Body of pancreas (tissue), 2 donors: ENCODE results near the gene SLC9A1. TPM values are rescaled to one million over a fixed set of nuclear protein-coding genes. Genes with fewer than 3 reads are reported as not detected.

Experiments
- total RNA-seq, 2 donors: library from RNA; depleted of rRNA; stranded (reverse); fragments of >200 nt; gene quantifications; one replicate each; pipeline ENCODE4 v1.1.0, GENCODE V29; 2016

The SLC9A1 gene
- total RNA-seq, 2 donors from 2014 or later = 6.9 to 7.8 TPM

Other genes with a start within 250 kb of the SLC9A1 start
- gene NR0B2, start 241.2 kb downstream of the SLC9A1 start, total RNA-seq = 10 to 100 TPM; 19.8 to 34.8 TPM
- gene NUDC, start 233.4 kb downstream of the SLC9A1 start, total RNA-seq = 10 to 100 TPM; 31.3 to 33.2 TPM
- 10 to 100 TPM; 13.8 to 18.7 TPM for gene KDF1, start 194.7 kb downstream of the SLC9A1 start, total RNA-seq
- gene TRNP1, start 161.4 kb downstream of the SLC9A1 start, total RNA-seq = 10 to 100 TPM; 17.1 to 32.6 TPM
- 1 to 10 TPM; 2.6 to 3.9 TPM for gene TENT5B, start 142.3 kb downstream of the SLC9A1 start, total RNA-seq
- gene WDTC1, start 79.5 kb upstream of the SLC9A1 start, total RNA-seq = 10 to 100 TPM; 22.7 to 28.3 TPM
- gene TMEM222, start 167.0 kb upstream of the SLC9A1 start, total RNA-seq = 10 to 100 TPM in 1 of 2 donors, 1 to 10 TPM in 1; 8.6 to 20.0 TPM
- 100 to 1,000 TPM; 107 to 129 TPM for gene SYTL1, start 186.9 kb upstream of the SLC9A1 start, total RNA-seq
- 10 to 100 TPM; 28.8 to 31.3 TPM for gene MAP3K6, start 211.8 kb upstream of the SLC9A1 start, total RNA-seq
- 1 to 10 TPM; 1.3 to 1.6 TPM for gene FCN3, start 219.7 kb upstream of the SLC9A1 start, total RNA-seq
- 1 to 10 TPM in 1 of 2 donors, not detected in 1; 1.3 TPM for gene CD164L2, start 228.2 kb upstream of the SLC9A1 start, total RNA-seq
- gene GPR3, start 237.5 kb upstream of the SLC9A1 start, total RNA-seq = not detected